Endothelial cell of umbilical vein (primary cell): ENCODE results near the gene NINJ2.

Experiments used
- CTCF ChIP-seq, 2 donors: IDR thresholded peaks; 1 replicate in 1 of 2; 2 replicates in 1 of 2; pipeline ENCODE4 v1.5.1; 2011; ENCODE audit warnings: low read length in 2 of 2, mild to moderate bottlenecking in 2 of 2, moderate library complexity in 2 of 2, control low read depth in 1 of 2, inconsistent platforms in 1 of 2, low read depth in 1 of 2; ENCODE audit not compliant: insufficient read depth in 1 of 2; ENCODE audit errors: extremely low read depth in 1 of 2
- MAX ChIP-seq: IDR thresholded peaks from 2 replicates; pipeline ENCODE4 v1.6.1; 2011; ENCODE audit not compliant: insufficient read depth, insufficient read length
- MYC ChIP-seq: IDR thresholded peaks from one replicate; pipeline ENCODE4 v1.6.1; 2011; ENCODE audit warnings: mild to moderate bottlenecking, low read depth, low read length
- POLR2A ChIP-seq: IDR thresholded peaks from 2 replicates; pipeline ENCODE4 v1.6.1; 2012; ENCODE audit warnings: low read depth, mild to moderate bottlenecking, control low read depth, low read length
- POLR2AphosphoS5 ChIP-seq: IDR thresholded peaks from 2 replicates; pipeline ENCODE4 v1.6.1; 2012; ENCODE audit warnings: low read depth, mild to moderate bottlenecking, control low read depth, low read length, moderate library complexity; ENCODE audit not compliant: insufficient read depth

GRCh38 chr12:541676-542324 lies 121.4 kb downstream of the NINJ2 start:
- TF ChIP-seq CTCF (IDR thresholded peaks at IDR 0.05; ENCODE audit: extremely low read depth in 1 of 2, insufficient read depth in 1 of 2, low read depth in 1 of 2, low read length in 2 of 2) (no peak), POLR2AphosphoS5 (no peak), MAX (no peak), MYC (no peak), POLR2A (no peak)
